AG04450 (cell line): ENCODE measurements around the gene GBA2. TPM values are rescaled to one million over a fixed set of nuclear protein-coding genes. Genes with fewer than 3 reads are reported as not detected.

Experiments
- CTCF ChIA-PET: fragments of 300-600, 350-600 bp; formaldehyde crosslinking; extraction: SDS; loops from one replicate; lab custom pipeline; 2022; ENCODE audit warnings: antibody characterized with exemption, inconsistent platforms; lab: Charles Lee
- POLR2A ChIA-PET: fragments of 350-600 bp; formaldehyde crosslinking; extraction: SDS; loops from one replicate; lab custom pipeline; 2021; ENCODE audit warnings: antibody characterized with exemption, inconsistent platforms; lab: Yijun Ruan, JAX
- DNase-seq: peaks from one replicate; pipeline ENCODE4 v3.0.0-alpha.2; 2011; ENCODE audit warnings: low read depth, low spot score
- H3K27ac ChIP-seq: one replicate; pipeline ENCODE4 v1.5.1; 2012; ENCODE audit warnings: low read depth, low read length, control low read depth
- H3K27me3 ChIP-seq: one replicate; pipeline ENCODE4 v1.6.0; 2012; ENCODE audit warnings: low read length; ENCODE audit not compliant: control insufficient read depth, insufficient read depth
- H3K4me3 ChIP-seq: 2 replicates; pipeline ENCODE4 v1.5.1; 2011; ENCODE audit warnings: mild to moderate bottlenecking, low read depth, low read length, control low read depth
- H3K9me3 ChIP-seq: 2 replicates; pipeline ENCODE4 v1.5.1; 2012; ENCODE audit warnings: low read length; ENCODE audit not compliant: control insufficient read depth, insufficient read depth
- CTCF ChIP-seq: IDR thresholded peaks from 2 replicates; pipeline ENCODE4 v1.5.1; 2011; ENCODE audit warnings: low read depth, low read length, control low read depth, inconsistent platforms
- polyA plus RNA-seq: library from polyadenylated mRNA; depleted of rRNA; stranded (reverse); fragments of >200 nt; gene quantifications from 2 replicates; pipeline ENCODE4 v1.2.3, GENCODE V29; 2011

Gene GBA2
- polyA plus RNA-seq, 1 experiment, result 34.7 TPM

GRCh38 chr9:35790025-35790384 is 41.0 kb upstream of the GBA2 start:
- no peak for DNase-seq
- ChIA-PET POLR2A (interaction anchor here (0.6 to 1.4 kb wide), 6 partner anchors 22 to 156 kb away, joined by 3 to 4 read pairs (median 3); partner anchors contain the start of genes CREB3, HINT2, SPAG8 and TLN1), CTCF (interaction anchor here (0.6 to 4.2 kb wide), 46 partner anchors 9 to 382 kb away, joined by 3 to 108 read pairs (median 5); partner anchors contain the start of genes CREB3, HINT2, HRCT1 and SPAG8)
- no peak overlapping the region for H3K27ac ChIP-seq
- no peaks in the 10 kb centered on the region; the same call in 1 of the 2 replicates for H3K9me3 ChIP-seq
- no peak for TF ChIP-seq CTCF
- no peak overlapping the region for H3K4me3 ChIP-seq
- H3K27me3 ChIP-seq, result peaks cover 4% of the 10 kb centered on the region

DNA sequence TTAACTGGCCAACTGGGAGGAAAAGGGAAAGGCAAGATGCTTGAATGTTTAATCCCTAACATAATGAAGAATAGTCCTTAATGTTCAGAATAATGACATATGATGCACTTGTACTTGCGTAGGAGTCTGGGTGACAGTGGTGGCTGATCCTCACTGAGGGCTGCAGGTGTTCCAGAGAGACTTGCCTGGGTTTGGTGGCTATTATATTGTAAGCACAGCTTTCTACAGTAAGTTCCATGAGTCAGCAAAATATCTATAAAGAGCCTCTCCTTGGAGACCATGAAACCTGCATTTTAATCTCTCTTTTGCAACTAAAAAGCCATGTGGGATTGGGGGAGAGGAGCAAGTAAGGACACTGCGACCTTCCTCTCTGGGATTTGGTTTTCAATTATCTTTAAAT is 40.5 kb upstream of the GBA2 start:
- TF ChIP-seq CTCF, result no peak
- POLR2A ChIA-PET, result interaction anchor here (1.4 kb wide), 1 partner anchor 93 kb away, joined by 3 read pairs; no protein-coding TSS in a partner anchor
- no peak for DNase-seq
- CTCF ChIA-PET, result interaction anchor here (0.6 to 4.2 kb wide), 32 partner anchors 11 to 706 kb away, joined by 3 to 108 read pairs (median 5); partner anchors contain the start of genes CREB3, HINT2, HRCT1 and SPAG8
- no peak overlapping the region for H3K4me3 ChIP-seq
- H3K27ac ChIP-seq, result no peak overlapping the region
- peaks cover 4% of the 10 kb centered on the region for H3K27me3 ChIP-seq
- H3K9me3 ChIP-seq, result no peaks in the 10 kb centered on the region; the same call in 1 of the 2 replicates

DNA sequence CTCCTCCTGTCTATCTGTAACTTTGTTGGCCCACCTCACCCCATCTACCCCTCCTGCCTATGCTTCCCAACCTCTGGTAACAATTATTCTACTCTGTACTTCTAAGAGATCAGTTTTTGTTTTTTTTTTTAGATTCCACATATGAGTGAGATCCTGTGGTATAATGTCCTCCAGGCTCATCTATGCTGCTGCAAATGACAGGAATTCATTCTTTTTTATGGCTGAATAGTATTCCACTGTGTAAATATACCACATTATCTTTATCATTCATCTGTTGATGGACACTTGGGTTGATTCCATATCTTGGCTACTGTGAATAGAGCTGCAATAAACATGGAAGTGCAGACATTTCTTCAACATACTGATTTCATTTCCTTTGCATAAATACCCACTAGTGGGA is 34.4 kb upstream of the GBA2 start:
- H3K9me3 ChIP-seq, result no peaks in the 10 kb centered on the region
- ChIA-PET POLR2A (no interaction called here), CTCF (interaction anchor here (1.3 kb wide), 1 partner anchor 99 kb away, joined by 3 read pairs; no protein-coding TSS in a partner anchor)
- H3K27ac ChIP-seq, result no peak overlapping the region
- TF ChIP-seq CTCF, result no peak
- H3K27me3 ChIP-seq, result peaks cover 22% of the 10 kb centered on the region
- H3K4me3 ChIP-seq, result no peak overlapping the region
- no peak for DNase-seq

DNA sequence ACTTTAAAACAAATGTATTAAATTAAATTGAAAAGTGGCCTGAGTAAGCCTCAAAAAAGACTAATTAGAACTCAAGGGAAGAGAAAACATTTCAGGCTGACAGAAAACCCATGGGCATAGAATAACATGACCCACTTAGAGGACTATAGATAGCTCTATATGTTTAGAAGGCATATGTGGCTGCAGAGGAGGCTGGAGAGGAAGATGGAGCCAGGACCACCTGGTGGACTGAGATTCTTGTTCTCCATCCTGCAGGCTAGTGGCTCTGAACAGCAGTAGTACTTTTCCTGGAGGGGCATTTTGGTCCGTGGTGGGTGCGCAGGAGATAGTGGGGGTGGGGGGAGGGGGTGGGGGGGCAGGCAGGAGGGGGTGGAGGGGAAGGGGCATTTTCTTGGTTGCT is 32.0 kb upstream of the GBA2 start:
- no peak for DNase-seq
- Histone ChIP-seq H3K4me3 (no peak overlapping the region), H3K27me3 (peaks cover 23% of the 10 kb centered on the region), H3K9me3 (no peaks in the 10 kb centered on the region), H3K27ac (no peak overlapping the region)
- CTCF ChIA-PET, result interaction anchor here (1.5 kb wide), 1 partner anchor 10 kb away, joined by 9 read pairs; no protein-coding TSS in a partner anchor
- TF ChIP-seq CTCF, result no peak
- POLR2A ChIA-PET, result no interaction called here

DNA sequence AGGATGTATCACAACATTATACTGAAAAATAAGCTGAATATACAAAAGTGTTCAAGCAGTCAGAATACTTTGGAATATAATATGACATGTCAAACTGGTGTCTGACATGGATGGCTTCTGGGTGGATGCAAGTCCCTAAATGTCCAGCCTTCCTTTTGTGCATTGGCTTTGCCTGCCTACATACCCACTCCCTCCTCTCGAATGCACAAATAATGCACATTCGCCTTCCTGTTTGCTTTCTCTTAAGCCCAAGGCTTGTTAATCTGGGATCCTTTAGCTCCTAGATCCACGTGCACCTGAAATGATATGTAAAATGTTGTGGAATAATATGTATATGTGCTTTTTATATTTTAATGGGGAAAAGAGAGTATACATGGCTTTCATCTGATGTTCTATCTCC is 29.5 kb upstream of the GBA2 start:
- Histone ChIP-seq H3K27ac (no peak overlapping the region), H3K4me3 (no peak overlapping the region), H3K27me3 (peaks cover 16% of the 10 kb centered on the region), H3K9me3 (no peaks in the 10 kb centered on the region)
- POLR2A ChIA-PET, result no interaction called here
- DNase-seq, result no peak
- CTCF ChIA-PET, result interaction anchor here (0.5 to 2.2 kb wide), 5 partner anchors 10 to 125 kb away, joined by 3 to 9 read pairs (median 8); no protein-coding TSS in a partner anchor
- TF ChIP-seq CTCF, result no peak
